HG02588 (cell line): ENCODE measurements around the gene TXNL4A.
"Not testable (repeated sequence)": the region's sequence is repeated elsewhere in the genome, so short reads cannot be mapped to it uniquely, and the experiment has no call there.

ENCODE experiments used
- ATAC-seq: cut with Tn5 transposase; IDR thresholded peaks from one replicate; pipeline ENCODE4 v1.9.1; 2021; ENCODE audit warnings: mild to moderate bottlenecking, moderate library complexity; ENCODE audit not compliant: unreplicated experiment

The TXNL4A gene

GRCh38 chr18:80000877-80001276, 12.5 kb upstream of the TXNL4A start:
- ATAC-seq, result no peak

DNA sequence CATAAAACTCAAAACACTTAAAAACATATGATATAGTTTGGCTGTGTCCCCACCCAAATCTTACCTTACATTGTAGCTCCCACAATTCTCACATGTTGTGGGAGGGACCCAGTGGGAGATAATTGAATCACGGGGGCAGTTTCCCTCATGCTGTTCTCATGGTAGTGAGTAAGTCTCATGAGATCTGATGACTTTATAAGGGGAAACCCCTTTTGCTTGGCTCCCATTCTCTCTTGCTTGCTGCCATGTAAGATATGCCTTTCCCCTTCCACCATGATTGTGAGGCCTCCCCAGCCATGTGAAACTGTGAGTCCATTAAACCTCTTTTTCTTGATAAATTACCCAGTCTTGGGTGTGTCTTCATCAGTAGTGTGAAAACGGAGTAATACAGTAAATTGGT, 11.3 kb upstream of the TXNL4A start:
- ATAC-seq, result not testable (repeated sequence)

DNA sequence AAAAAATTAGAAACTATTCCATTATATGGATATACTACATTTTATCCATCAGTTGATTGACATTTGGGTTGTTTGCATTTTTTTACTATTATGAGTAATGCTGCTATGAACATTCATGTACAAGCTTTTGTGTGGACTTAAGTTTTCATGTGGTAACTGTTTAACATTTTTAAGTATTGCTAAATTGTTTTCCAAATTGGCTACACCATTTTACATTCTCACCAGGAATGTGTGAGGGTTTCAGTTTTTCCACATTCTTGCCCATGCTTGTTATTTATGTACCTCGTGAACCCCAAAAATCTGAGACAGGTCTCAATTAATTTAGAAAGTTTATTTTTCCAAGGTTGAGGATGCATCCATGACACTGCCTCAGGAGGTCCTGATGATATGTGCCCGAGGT, 3.1 kb upstream of the TXNL4A start:
- no peak for ATAC-seq

GRCh38 chr18:79989195-79989497, 783 bp upstream of the TXNL4A start:
- ATAC-seq, result no peak

DNA sequence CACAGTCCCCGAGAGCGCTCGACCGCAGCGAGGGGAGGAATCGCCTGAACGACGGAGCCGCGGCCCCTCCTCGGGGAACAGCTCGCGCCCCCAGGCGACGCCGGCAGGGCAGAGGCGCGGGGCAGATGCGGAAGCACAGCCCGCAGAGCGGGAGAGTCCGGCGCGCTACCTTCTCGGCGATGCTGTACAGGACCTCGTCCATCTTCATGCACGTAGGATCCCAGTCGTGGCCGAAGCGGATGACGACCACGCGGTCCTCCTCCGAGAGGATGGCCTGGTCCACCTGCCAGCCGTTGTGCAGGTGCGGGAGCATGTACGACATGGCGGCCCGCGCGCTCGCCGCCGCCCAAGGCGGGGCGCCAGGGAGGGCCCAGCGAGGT, 302 bp downstream of the TXNL4A start:
- peak; percentile 54 for ATAC-seq

GRCh38 chr18:79987566-79987965, 797 bp downstream of the TXNL4A start:
- ATAC-seq, result no peak

- ATAC-seq, result no peak
These were observed 1.6 kb downstream of the TXNL4A start for GRCh38 chr18:79986726-79987125.

DNA sequence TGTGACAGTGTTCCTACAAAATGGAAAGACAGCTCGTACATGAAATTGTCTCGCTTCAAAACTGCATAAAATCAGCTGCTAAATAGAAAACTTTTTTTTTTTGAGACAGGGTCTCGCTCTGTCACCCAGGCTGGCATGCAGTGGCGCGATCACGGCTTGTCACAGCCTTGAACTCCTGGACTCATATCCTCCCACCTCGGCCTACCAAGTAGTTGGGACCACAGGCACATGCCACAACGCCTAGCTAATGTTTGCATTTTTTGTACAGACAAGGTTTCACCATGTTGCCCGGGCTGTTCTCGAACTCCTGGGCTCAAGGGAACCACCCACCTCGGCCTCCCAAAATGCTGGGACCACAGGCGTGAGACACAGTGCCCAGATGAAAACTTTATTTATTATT, 3.2 kb downstream of the TXNL4A start:
- no peak for ATAC-seq

DNA sequence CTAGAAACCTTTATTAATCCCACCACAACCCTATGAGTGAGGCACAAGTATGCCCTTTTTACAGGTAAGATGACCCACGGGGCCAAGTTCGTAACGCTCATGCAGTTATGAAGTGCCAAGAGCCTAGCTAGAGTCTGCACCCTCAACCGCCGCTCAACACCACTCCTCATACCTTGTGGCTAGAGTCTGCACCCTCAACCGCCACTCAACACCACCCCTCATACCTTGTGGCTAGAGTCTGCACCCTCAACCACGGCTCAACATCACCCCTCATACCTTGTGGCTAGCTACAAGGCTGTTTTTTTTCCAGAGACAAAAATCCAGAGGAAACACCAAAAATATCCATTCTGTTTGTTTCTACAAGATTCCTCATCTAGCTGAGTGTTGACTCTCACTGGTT, 4.6 kb downstream of the TXNL4A start:
- no peak for ATAC-seq

DNA sequence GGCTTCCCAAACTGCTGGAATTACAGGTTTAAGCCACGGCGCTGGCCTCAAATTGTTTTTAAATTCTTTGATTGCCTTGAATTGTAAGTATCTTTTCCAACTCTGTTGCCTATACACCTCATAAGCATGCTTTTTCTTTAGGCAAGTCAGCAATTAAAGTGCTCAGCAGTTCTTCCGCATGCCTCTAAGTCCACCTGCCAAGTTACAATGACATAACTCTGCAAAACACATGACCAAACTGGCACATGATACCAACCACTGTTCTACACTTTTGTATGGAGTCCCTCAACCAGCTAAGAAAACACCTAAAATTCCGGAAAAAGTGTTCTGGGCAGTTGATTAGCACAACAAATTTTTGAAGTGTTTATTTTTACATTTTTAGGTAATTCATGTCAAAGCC, 5.1 kb downstream of the TXNL4A start:
- ATAC-seq, result no peak

DNA sequence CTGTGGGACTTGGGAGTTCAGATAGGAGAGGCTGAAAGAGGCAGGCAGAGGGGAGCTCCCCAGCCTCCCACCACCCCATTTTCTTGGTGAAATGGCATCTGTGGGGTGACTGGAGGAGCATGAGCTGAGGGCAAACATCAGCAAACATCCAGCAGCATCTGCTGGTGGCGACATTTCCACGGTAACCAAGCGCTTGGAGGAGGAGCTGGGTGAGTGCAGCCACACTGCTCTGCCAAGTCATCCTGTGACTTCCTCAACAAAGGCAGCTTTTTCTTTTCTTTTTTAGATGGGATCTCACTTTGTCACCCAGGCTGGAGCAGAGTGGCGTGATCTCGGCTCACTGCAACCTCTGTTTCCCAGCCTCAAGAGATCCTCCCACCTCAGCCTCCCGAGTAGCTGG, 5.6 kb downstream of the TXNL4A start:
- no peak for ATAC-seq

GRCh38 chr18:79980585-79980984, 7.8 kb downstream of the TXNL4A start:
- ATAC-seq, result no peak

DNA sequence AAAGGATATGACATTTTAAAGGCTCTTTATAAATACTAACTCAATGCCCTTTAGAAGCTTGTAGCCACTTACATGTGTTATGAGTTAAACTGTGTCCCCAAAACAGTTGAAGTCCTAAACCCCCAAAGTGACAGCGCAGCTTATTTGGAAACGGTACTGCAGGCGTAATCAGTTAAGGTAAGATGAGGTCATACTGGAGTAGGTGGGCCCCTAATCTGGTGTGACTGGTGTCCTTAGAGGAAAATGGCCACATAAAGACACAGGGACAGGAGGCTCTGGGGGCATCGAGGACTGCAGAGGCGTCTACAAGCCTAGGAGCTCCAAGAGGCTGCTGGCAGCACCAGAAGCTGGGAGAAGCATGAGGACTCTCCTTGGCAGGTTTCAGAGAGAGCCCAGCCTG, 8.5 kb downstream of the TXNL4A start:
- ATAC-seq, result no peak

DNA sequence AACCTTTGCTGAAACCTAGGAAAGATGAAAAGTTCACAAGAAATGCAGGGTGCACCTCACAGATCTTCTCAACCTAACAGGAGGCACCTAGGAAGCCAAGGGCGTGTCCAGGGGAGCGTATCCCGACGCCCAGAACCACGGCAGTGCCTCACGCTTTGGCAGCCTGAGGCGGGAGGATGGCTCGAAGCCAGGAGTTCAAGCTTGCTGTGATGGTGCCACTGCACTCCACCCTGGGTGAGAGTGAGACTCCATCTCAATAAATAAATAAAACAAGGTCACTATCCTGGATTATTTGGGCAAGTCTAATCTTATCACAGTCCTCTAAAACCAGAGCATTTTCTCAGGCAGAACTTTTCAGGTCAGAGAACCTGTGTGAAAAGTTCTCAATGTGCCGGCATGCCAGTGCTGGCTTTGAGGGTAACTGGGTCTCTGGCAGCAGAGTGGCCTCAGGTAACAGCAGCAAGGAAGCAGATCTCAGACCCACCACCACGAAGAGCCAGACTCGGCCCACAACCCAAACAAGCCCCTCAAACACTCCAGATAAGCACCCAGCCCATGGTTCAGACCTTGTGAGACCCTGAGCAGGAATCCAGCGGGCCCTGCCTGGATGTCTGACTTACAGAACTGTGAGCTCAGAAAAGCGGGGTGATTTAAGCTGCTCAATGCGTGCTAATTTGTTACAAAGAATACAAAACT, 12.2 kb downstream of the TXNL4A start:
- ATAC-seq, result no peak

DNA sequence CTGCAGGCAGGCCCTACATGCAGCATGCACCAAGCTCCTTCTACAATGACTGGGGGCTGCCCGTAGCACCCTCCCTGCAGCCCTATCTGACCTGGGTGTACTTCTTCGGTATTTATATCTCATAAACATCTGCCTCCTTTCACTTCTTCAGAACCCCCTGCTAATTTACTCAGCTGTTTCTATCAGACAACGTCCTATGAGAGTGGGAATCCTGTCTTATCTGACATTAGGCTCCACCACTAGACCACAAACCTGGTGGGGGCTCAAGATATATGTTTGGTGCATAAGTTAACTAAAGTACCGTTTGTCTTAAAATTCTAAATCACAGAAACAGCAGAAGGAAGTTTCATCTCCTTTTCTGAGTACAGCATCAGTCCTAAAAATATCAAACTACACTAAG, 13.3 kb downstream of the TXNL4A start:
- no peak for ATAC-seq

DNA sequence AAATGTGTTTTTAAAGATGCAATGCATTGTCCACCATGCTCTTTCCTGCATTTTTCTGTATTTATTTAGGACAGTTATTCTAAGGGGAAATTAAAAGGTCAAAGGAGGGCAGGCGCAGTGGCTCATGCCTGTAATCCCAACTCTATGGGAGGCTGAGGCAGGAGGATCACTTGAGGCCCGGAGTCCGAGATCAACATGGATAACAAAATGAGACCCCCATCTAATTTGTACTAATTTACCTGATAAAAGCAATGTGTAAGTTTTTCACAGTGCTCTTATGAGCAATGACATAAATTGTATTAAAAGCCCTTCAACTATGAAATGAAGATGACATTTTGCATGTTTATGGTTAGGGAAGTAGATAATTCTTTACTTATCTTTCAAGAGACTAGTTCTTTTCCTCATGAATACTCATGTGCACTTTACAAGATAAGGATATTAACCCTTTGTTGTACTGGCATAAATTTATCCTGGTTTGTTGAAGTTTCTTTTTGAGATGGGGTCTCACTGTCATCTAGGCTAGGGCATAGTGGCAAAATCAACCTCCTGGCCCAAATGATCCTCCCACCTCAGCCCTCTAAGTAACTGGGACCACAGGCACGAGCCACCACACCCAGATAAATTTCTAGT, 14.2 kb downstream of the TXNL4A start:
- ATAC-seq, result no peak

DNA sequence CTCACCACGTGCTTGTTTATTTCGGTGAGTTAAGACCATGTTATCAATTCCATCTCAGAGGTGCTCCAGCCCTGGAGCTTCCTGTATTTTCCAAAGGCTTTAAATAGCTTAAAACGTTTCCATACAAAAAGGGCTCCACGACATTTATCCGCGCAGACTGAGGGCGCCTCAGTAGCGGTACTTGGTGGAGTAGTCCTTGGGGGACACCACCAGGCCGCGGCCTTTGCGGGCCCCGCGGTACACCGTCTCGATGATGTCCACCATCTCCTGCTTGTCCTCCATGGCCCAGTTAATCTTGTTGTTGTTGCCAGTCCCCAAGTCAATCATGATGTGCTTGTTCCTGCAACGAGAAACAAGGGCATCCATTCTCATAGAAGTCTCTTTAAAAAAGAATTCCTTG, 14.8 kb downstream of the TXNL4A start:
- no peak for ATAC-seq

GRCh38 chr18:79972720-79973119, 15.6 kb downstream of the TXNL4A start:
- no peak for ATAC-seq

GRCh38 chr18:79971986-79972385, 16.4 kb downstream of the TXNL4A start:
- no peak for ATAC-seq

- ATAC-seq, result no peak
These were observed 17.0 kb downstream of the TXNL4A start for GRCh38 chr18:79971211-79971952.

GRCh38 chr18:79970419-79971133, 17.8 kb downstream of the TXNL4A start:
- ATAC-seq, result no peak
